T-helper 1 cell treated with Interleukin-12 subunit alpha and Interleukin-12 subunit beta and Interleukin-4 antibody, amounts not matched to agents 30 μg/mL and 1 μg/mL, for 36 hours (primary cell): ENCODE data around the gene CFAP97D2.
A peak's percentile ranks its signal among the peaks of the same experiment; 100 is the strongest.

Experiments
- H3K27ac Mint-ChIP-seq: one replicate; pipeline ENCODE4 v1.8.0; 2021; ENCODE audit warnings: mild to moderate bottlenecking, mixed read lengths
- H3K27me3 Mint-ChIP-seq: one replicate; pipeline ENCODE4 v1.8.0; 2021; ENCODE audit warnings: low read depth, mixed read lengths
- H3K36me3 Mint-ChIP-seq: one replicate; pipeline ENCODE4 v1.8.0; 2021; ENCODE audit warnings: low read depth, mixed read lengths
- H3K4me1 Mint-ChIP-seq: one replicate; pipeline ENCODE4 v1.8.0; 2021; ENCODE audit warnings: low read depth, mixed read lengths
- H3K4me3 Mint-ChIP-seq: one replicate; pipeline ENCODE4 v1.8.0; 2021; ENCODE audit warnings: mild to moderate bottlenecking, moderate library complexity, mixed read lengths
- H3K9me3 Mint-ChIP-seq: one replicate; pipeline ENCODE4 v1.8.0; 2021; ENCODE audit warnings: mixed read lengths

Gene CFAP97D2

GRCh38 chr13:114222461-114222968 lies 43.5 kb downstream of the CFAP97D2 start:
- no peaks in the 10 kb centered on the region for H3K9me3 Mint-ChIP-seq
- H3K36me3 Mint-ChIP-seq, result peaks cover 2% of the 10 kb centered on the region
- H3K4me1 Mint-ChIP-seq, result peaks cover 40% of the 10 kb centered on the region
- H3K27ac Mint-ChIP-seq, result no peak overlapping the region
- no peak overlapping the region for H3K4me3 Mint-ChIP-seq
- peaks cover 23% of the 10 kb centered on the region for H3K27me3 Mint-ChIP-seq

- Mint-ChIP-seq H3K27me3 (peaks cover 17% of the 10 kb centered on the region), H3K4me3 (no peak overlapping the region), H3K4me1 (peaks cover 40% of the 10 kb centered on the region), H3K36me3 (peaks cover 2% of the 10 kb centered on the region), H3K9me3 (no peaks in the 10 kb centered on the region), H3K27ac (no peak overlapping the region)
Measured at GRCh38 chr13:114224201-114224600, 45.1 kb downstream of the CFAP97D2 start.

GRCh38 chr13:114225610-114226009 lies 46.6 kb downstream of the CFAP97D2 start:
- peaks cover 2% of the 10 kb centered on the region for H3K36me3 Mint-ChIP-seq
- H3K9me3 Mint-ChIP-seq, result no peaks in the 10 kb centered on the region
- H3K4me3 Mint-ChIP-seq, result no peak overlapping the region
- H3K27me3 Mint-ChIP-seq, result peaks cover 25% of the 10 kb centered on the region
- H3K27ac Mint-ChIP-seq, result no peak overlapping the region
- H3K4me1 Mint-ChIP-seq, result peaks cover 40% of the 10 kb centered on the region

GRCh38 chr13:114226088-114226487 lies 47.0 kb downstream of the CFAP97D2 start:
- H3K4me1 Mint-ChIP-seq, result peaks cover 40% of the 10 kb centered on the region
- peaks cover 2% of the 10 kb centered on the region for H3K36me3 Mint-ChIP-seq
- H3K9me3 Mint-ChIP-seq, result no peaks in the 10 kb centered on the region
- peak overlapping the region; percentile 31 for H3K27ac Mint-ChIP-seq
- peaks cover 28% of the 10 kb centered on the region for H3K27me3 Mint-ChIP-seq
- no peak overlapping the region for H3K4me3 Mint-ChIP-seq

- Mint-ChIP-seq H3K27me3 (peaks cover 28% of the 10 kb centered on the region), H3K4me1 (peaks cover 36% of the 10 kb centered on the region), H3K27ac (peak overlapping the region; percentile 59), H3K4me3 (peak overlapping the region; percentile 35), H3K36me3 (peaks cover 2% of the 10 kb centered on the region), H3K9me3 (no peaks in the 10 kb centered on the region)
Measured at GRCh38 chr13:114226699-114227323, 47.8 kb downstream of the CFAP97D2 start.

- peaks cover 2% of the 10 kb centered on the region for H3K36me3 Mint-ChIP-seq
- no peaks in the 10 kb centered on the region for H3K9me3 Mint-ChIP-seq
- H3K4me3 Mint-ChIP-seq, result no peak overlapping the region
- peak overlapping the region; percentile 1 for H3K27ac Mint-ChIP-seq
- peaks cover 24% of the 10 kb centered on the region for H3K27me3 Mint-ChIP-seq
- H3K4me1 Mint-ChIP-seq, result peaks cover 34% of the 10 kb centered on the region
Measured at GRCh38 chr13:114227528-114227927, 48.5 kb downstream of the CFAP97D2 start.

GRCh38 chr13:114228176-114228575 lies 49.1 kb downstream of the CFAP97D2 start:
- no peak overlapping the region for H3K27ac Mint-ChIP-seq
- no peaks in the 10 kb centered on the region for H3K9me3 Mint-ChIP-seq

GRCh38 chr13:114229506-114229905 lies 50.4 kb downstream of the CFAP97D2 start:
- H3K4me1 Mint-ChIP-seq, result peaks cover 35% of the 10 kb centered on the region
- H3K27ac Mint-ChIP-seq, result no peak overlapping the region
- H3K9me3 Mint-ChIP-seq, result no peaks in the 10 kb centered on the region
- H3K36me3 Mint-ChIP-seq, result peaks cover 2% of the 10 kb centered on the region
- H3K27me3 Mint-ChIP-seq, result peaks cover 24% of the 10 kb centered on the region
- no peak overlapping the region for H3K4me3 Mint-ChIP-seq

More at GRCh38 chr13:114228176-114228575, 49.1 kb downstream of the CFAP97D2 start:
- H3K27me3 Mint-ChIP-seq, result peaks cover 24% of the 10 kb centered on the region
- no peak overlapping the region for H3K4me3 Mint-ChIP-seq
- H3K36me3 Mint-ChIP-seq, result peaks cover 2% of the 10 kb centered on the region
- peaks cover 32% of the 10 kb centered on the region for H3K4me1 Mint-ChIP-seq

- H3K9me3 Mint-ChIP-seq, result no peaks in the 10 kb centered on the region
- H3K36me3 Mint-ChIP-seq, result no peaks in the 10 kb centered on the region
- no peak overlapping the region for H3K4me3 Mint-ChIP-seq
- peak overlapping the region; percentile 26 for H3K27ac Mint-ChIP-seq
- peaks cover 21% of the 10 kb centered on the region for H3K27me3 Mint-ChIP-seq
- H3K4me1 Mint-ChIP-seq, result peaks cover 30% of the 10 kb centered on the region
Measured at GRCh38 chr13:114230117-114230516, 51.1 kb downstream of the CFAP97D2 start.

- H3K27ac Mint-ChIP-seq, result no peak overlapping the region
- H3K4me3 Mint-ChIP-seq, result no peak overlapping the region
- H3K27me3 Mint-ChIP-seq, result peaks cover 20% of the 10 kb centered on the region
Measured at GRCh38 chr13:114230575-114230974, 51.5 kb downstream of the CFAP97D2 start.

GRCh38 chr13:114231886-114232285 lies 52.8 kb downstream of the CFAP97D2 start:
- Mint-ChIP-seq H3K36me3 (peaks cover 2% of the 10 kb centered on the region), H3K9me3 (no peaks in the 10 kb centered on the region), H3K4me3 (no peak overlapping the region), H3K27me3 (peaks cover 20% of the 10 kb centered on the region), H3K27ac (no peak overlapping the region), H3K4me1 (peaks cover 26% of the 10 kb centered on the region)

More at GRCh38 chr13:114230575-114230974, 51.5 kb downstream of the CFAP97D2 start:
- H3K36me3 Mint-ChIP-seq, result peaks cover 2% of the 10 kb centered on the region
- peaks cover 32% of the 10 kb centered on the region for H3K4me1 Mint-ChIP-seq
- no peaks in the 10 kb centered on the region for H3K9me3 Mint-ChIP-seq

- Mint-ChIP-seq H3K27ac (peak overlapping the region; percentile 61), H3K4me3 (peak overlapping the region; percentile 86), H3K27me3 (peaks cover 15% of the 10 kb centered on the region), H3K4me1 (peaks cover 27% of the 10 kb centered on the region), H3K36me3 (peaks cover 17% of the 10 kb centered on the region), H3K9me3 (no peaks in the 10 kb centered on the region)
Measured at GRCh38 chr13:114234266-114234644, 55.2 kb downstream of the CFAP97D2 start.

GRCh38 chr13:114234645-114235421 lies 55.8 kb downstream of the CFAP97D2 start, which contains the start of gene CDC16:
CDC16 (plus strand) TSS chr13:114234897; CDS start chr13:114235085, 188 bp downstream.
- Mint-ChIP-seq H3K36me3 (peaks cover 21% of the 10 kb centered on the region), H3K9me3 (no peaks in the 10 kb centered on the region), H3K27ac (peak within 1 kb of the TSS; percentile 64), H3K4me1 (peaks cover 28% of the 10 kb centered on the region), H3K4me3 (peak within 1 kb of the TSS; percentile 86), H3K27me3 (peaks cover 11% of the 10 kb centered on the region)

GRCh38 chr13:114235697-114236096 lies 56.6 kb downstream of the CFAP97D2 start:
- Mint-ChIP-seq H3K4me3 (peak overlapping the region; percentile 86), H3K9me3 (no peaks in the 10 kb centered on the region), H3K36me3 (peaks cover 21% of the 10 kb centered on the region), H3K27ac (peak overlapping the region; percentile 64), H3K4me1 (peaks cover 25% of the 10 kb centered on the region), H3K27me3 (peaks cover 2% of the 10 kb centered on the region)

- H3K9me3 Mint-ChIP-seq, result no peaks in the 10 kb centered on the region
- H3K4me3 Mint-ChIP-seq, result peak overlapping the region; percentile 86
- peak overlapping the region; percentile 26 for H3K27ac Mint-ChIP-seq
- H3K27me3 Mint-ChIP-seq, result no peaks in the 10 kb centered on the region
- H3K4me1 Mint-ChIP-seq, result peaks cover 25% of the 10 kb centered on the region
- peaks cover 25% of the 10 kb centered on the region for H3K36me3 Mint-ChIP-seq
Measured at GRCh38 chr13:114236227-114236626, 57.2 kb downstream of the CFAP97D2 start.
